ENCODE data around the gene MYPOP.

Gene MYPOP

DNA sequence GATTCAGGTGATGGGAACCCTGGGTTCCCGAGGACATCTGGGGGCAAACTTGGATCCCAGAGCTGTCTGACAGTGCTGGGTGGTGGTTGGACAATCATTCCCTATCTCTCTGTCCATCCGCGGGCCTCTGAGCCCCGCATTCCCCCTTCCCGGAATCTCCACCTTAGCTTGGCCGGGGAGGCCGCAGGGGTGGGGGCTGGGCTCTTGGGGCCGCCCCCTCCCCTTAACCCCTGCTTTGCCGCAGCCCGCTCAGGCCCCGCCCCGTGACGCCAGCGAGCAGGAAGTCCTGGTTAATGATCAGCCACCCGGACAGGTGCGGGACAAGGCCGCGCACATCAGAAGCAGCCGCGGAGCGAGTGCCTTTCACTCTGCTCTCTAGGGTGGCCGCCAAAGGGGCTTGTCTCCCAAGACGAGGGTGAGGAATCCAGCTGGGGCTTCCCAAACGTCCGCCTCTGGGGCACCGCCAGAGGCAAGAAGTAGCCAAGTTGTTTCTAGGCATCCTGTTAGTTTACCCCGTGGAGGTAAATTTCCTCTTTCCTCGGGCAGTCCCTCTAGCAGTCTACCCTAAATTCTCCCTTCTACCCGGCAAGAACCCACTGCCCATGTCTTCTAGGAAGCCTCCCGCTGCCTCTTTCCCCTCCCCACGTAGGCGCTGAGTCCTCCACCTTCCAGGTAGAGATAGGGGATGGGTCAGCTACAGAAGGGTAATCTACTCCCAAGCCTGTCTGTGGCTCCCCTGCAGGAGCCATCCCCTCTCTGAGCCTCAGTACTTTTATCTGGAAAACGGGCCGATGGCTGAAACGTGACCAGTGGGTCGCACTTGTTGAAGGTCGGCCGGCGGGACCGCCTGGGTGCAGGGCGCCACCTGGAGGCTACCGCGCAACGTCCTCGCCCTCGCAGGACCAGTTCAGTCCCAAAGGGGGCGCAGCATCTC lies 19.5 kb downstream of the MYPOP start:
- H3K27me3 ChIP-seq (ENCODE audit: control insufficient read depth, low read length) = peaks cover 2% of the 10 kb centered on the region; the same call in 1 of the 2 replicates
- H3K9me3 ChIP-seq (ENCODE audit: control insufficient read depth, insufficient read depth, low read length) = no peaks in the 10 kb centered on the region
- no peak overlapping the region for H3K27ac ChIP-seq (ENCODE audit: low read depth, low read length)
- peaks cover 20% of the 10 kb centered on the region; the same call in 1 of the 2 replicates for H4K20me1 ChIP-seq (ENCODE audit: control insufficient read depth, insufficient read depth, low read depth, low read length)
- peak overlapping the region; percentile 64 for H3K4me2 ChIP-seq (ENCODE audit: low read length)
- H3F3A ChIP-seq (ENCODE audit: control insufficient read depth, insufficient read depth) = peaks cover 4% of the 10 kb centered on the region; the same call in 1 of the 2 replicates
- peaks cover 29% of the 10 kb centered on the region for H3K36me3 ChIP-seq (ENCODE audit: control insufficient read depth, low read length)
- H3K9me2 ChIP-seq (replicated peaks; ENCODE audit: control insufficient read depth, low read length) = no peaks in the 10 kb centered on the region
- H3K4me1 ChIP-seq (ENCODE audit: control insufficient read depth, low read length) = peaks cover 31% of the 10 kb centered on the region
- peaks cover 32% of the 10 kb centered on the region for H3K79me2 ChIP-seq (ENCODE audit: control insufficient read depth, low read length)
- peak overlapping the region; percentile 56 for H3K4me3 ChIP-seq (ENCODE audit: low read length)
- no peak for TF ChIP-seq EZH2phosphoT487 (IDR thresholded peaks at IDR 0.05; ENCODE audit: borderline replicate concordance, low read length)
- peak; percentile 99 for TF ChIP-seq CTCF (IDR thresholded peaks at IDR 0.05; ENCODE audit: low read depth, low read length, poor library complexity, severe bottlenecking)

DNA sequence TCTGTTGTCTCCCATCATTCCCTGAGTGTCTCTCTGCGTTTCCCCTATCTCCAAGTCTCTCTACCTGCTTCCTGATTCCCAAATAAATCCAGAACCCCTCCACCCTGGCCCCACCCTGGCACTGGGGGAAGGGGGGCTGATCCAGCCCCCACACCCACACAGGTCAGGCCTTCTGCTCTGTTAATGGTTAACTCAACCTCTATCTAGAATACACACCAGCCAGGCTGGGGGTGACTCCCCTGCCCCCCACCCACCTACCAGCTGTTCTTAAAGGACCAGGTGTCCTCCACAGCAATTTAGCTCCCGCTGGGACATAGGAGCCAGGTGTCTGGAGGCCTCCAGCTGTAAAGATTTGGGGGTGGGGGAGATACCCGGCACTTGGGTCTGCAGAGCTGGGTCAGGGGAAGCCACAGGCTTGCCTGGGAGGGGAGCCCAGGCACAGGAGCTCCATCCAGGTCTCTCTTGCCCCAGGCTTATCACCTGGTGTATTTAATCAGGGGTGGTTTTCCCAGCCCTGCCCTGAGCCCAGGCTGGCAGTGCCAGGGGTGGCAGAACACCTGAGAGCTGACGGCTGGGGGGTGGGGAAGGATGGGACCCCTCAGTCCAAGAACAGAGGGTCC lies 20.4 kb downstream of the MYPOP start:
- peaks cover 28% of the 10 kb centered on the region for H3K4me1 ChIP-seq (ENCODE audit: control insufficient read depth, low read length)
- no peak overlapping the region for H3K27ac ChIP-seq (ENCODE audit: low read depth, low read length)
- H3K79me2 ChIP-seq (ENCODE audit: control insufficient read depth, low read length) = peaks cover 32% of the 10 kb centered on the region
- no peak overlapping the region for H3K4me2 ChIP-seq (ENCODE audit: low read length)
- H3K4me3 ChIP-seq (ENCODE audit: low read length) = no peak overlapping the region
- H3K9me2 ChIP-seq (replicated peaks; ENCODE audit: control insufficient read depth, low read length) = no peaks in the 10 kb centered on the region
- no peak for TF ChIP-seq EZH2phosphoT487 (IDR thresholded peaks at IDR 0.05; ENCODE audit: borderline replicate concordance, low read length)
- TF ChIP-seq CTCF (IDR thresholded peaks at IDR 0.05; ENCODE audit: low read depth, low read length, poor library complexity, severe bottlenecking) = no peak
- H3K9me3 ChIP-seq (ENCODE audit: control insufficient read depth, insufficient read depth, low read length) = no peaks in the 10 kb centered on the region
- H3K36me3 ChIP-seq (ENCODE audit: control insufficient read depth, low read length) = peaks cover 29% of the 10 kb centered on the region
- H4K20me1 ChIP-seq (ENCODE audit: control insufficient read depth, insufficient read depth, low read depth, low read length) = peaks cover 20% of the 10 kb centered on the region; the same call in 1 of the 2 replicates
- H3F3A ChIP-seq (ENCODE audit: control insufficient read depth, insufficient read depth) = no peaks in the 10 kb centered on the region
- H3K27me3 ChIP-seq (ENCODE audit: control insufficient read depth, low read length) = peaks cover 9% of the 10 kb centered on the region

GRCh38 chr19:45881082-45881908 lies 21.1 kb downstream of the MYPOP start:
- Histone ChIP-seq H3K27ac (ENCODE audit: low read depth, low read length) (no peak overlapping the region), H3K36me3 (ENCODE audit: control insufficient read depth, low read length) (peaks cover 29% of the 10 kb centered on the region), H3F3A (ENCODE audit: control insufficient read depth, insufficient read depth) (no peaks in the 10 kb centered on the region), H4K20me1 (ENCODE audit: control insufficient read depth, insufficient read depth, low read depth, low read length) (peaks cover 20% of the 10 kb centered on the region; the same call in 1 of the 2 replicates), H3K9me2 (replicated peaks; ENCODE audit: control insufficient read depth, low read length) (no peaks in the 10 kb centered on the region), H3K4me1 (ENCODE audit: control insufficient read depth, low read length) (peaks cover 33% of the 10 kb centered on the region), H3K79me2 (ENCODE audit: control insufficient read depth, low read length) (peaks cover 30% of the 10 kb centered on the region), H3K27me3 (ENCODE audit: control insufficient read depth, low read length) (peaks cover 17% of the 10 kb centered on the region), H3K4me2 (ENCODE audit: low read length) (no peak overlapping the region), H3K9me3 (ENCODE audit: control insufficient read depth, insufficient read depth, low read length) (no peaks in the 10 kb centered on the region), H3K4me3 (ENCODE audit: low read length) (no peak overlapping the region)
- TF ChIP-seq CTCF (IDR thresholded peaks at IDR 0.05; ENCODE audit: low read depth, low read length, poor library complexity, severe bottlenecking) (no peak), EZH2phosphoT487 (IDR thresholded peaks at IDR 0.05; ENCODE audit: borderline replicate concordance, low read length) (no peak)

Measured in DOHH2 (cell line).